Measurements from ENCODE around the gene ECD. TPM values are rescaled to one million over a fixed set of nuclear protein-coding genes. Genes with fewer than 3 reads are reported as not detected.

Gene ECD
- polyA plus RNA-seq, 1 donor from 2014 or later = 30.0 TPM

- no peaks in the 10 kb centered on the region for H3K9me2 ChIP-seq (ENCODE audit: insufficient read depth, low read length)
- no peaks in the 10 kb centered on the region for H3K9me3 ChIP-seq (ENCODE audit: low read length)
- H3K79me2 ChIP-seq (replicated peaks; ENCODE audit: insufficient read depth, low read length) = peaks cover 3% of the 10 kb centered on the region
- TF ChIP-seq EZH2 (IDR thresholded peaks at IDR 0.05; ENCODE audit: borderline replicate concordance, insufficient read depth, low read length, poor library complexity, severe bottlenecking) = no peak
- no peak for TF ChIP-seq POLR2AphosphoS5 (IDR thresholded peaks at IDR 0.05)
- no peak for TF ChIP-seq EP300 (conservative IDR thresholded peaks at IDR 0.05; ENCODE audit: poor library complexity, severe bottlenecking)
- TF ChIP-seq CTCF (IDR thresholded peaks at IDR 0.05; ENCODE audit: poor library complexity, severe bottlenecking) = no peak
- no peak for TF ChIP-seq REST (IDR thresholded peaks at IDR 0.05; ENCODE audit: borderline replicate concordance)
- TF ChIP-seq MXI1 (conservative IDR thresholded peaks at IDR 0.05; ENCODE audit: poor library complexity, severe bottlenecking) = no peak
- no peak for TF ChIP-seq TAF1 (IDR thresholded peaks at IDR 0.05; ENCODE audit: low read depth)
- TF ChIP-seq RAD21 (conservative IDR thresholded peaks at IDR 0.05) = no peak
- no peak overlapping the region for H2AFZ ChIP-seq (ENCODE audit: low read depth, low read length)
- H3K27me3 ChIP-seq (ENCODE audit: insufficient read depth, low read depth, low read length) = no peaks in the 10 kb centered on the region
- no peak overlapping the region for H3K4me2 ChIP-seq (ENCODE audit: low read length)
- H3F3A ChIP-seq (ENCODE audit: insufficient read depth, low read length, poor library complexity, severe bottlenecking) = no peaks in the 10 kb centered on the region
- no peaks in the 10 kb centered on the region for H4K20me1 ChIP-seq (ENCODE audit: insufficient read depth)
- no peak overlapping the region for H3K4me3 ChIP-seq (ENCODE audit: low read length)
- H3K27ac ChIP-seq (ENCODE audit: low read length) = no peak overlapping the region
- no peak overlapping the region for H3K9ac ChIP-seq (ENCODE audit: low read length)
- H3K36me3 ChIP-seq (ENCODE audit: insufficient read depth, low read length) = no peaks in the 10 kb centered on the region
These were observed 43.5 kb upstream of the ECD start for GRCh38 chr10:73211106-73211811.

GRCh38 chr10:73210395-73211105, 42.7 kb upstream of the ECD start:
- TF ChIP-seq REST (IDR thresholded peaks at IDR 0.05; ENCODE audit: borderline replicate concordance) (no peak), SMC3 (conservative IDR thresholded peaks at IDR 0.05; ENCODE audit: poor library complexity) (no peak), MXI1 (conservative IDR thresholded peaks at IDR 0.05; ENCODE audit: poor library complexity, severe bottlenecking) (no peak), POLR2AphosphoS5 (IDR thresholded peaks at IDR 0.05) (no peak), EP300 (conservative IDR thresholded peaks at IDR 0.05; ENCODE audit: poor library complexity, severe bottlenecking) (no peak), EZH2 (IDR thresholded peaks at IDR 0.05; ENCODE audit: borderline replicate concordance, insufficient read depth, low read length, poor library complexity, severe bottlenecking) (no peak), TAF1 (IDR thresholded peaks at IDR 0.05; ENCODE audit: low read depth) (no peak), RAD21 (conservative IDR thresholded peaks at IDR 0.05) (no peak), CTCF (IDR thresholded peaks at IDR 0.05; ENCODE audit: poor library complexity, severe bottlenecking) (no peak)
- Histone ChIP-seq H3K4me3 (ENCODE audit: low read length) (no peak overlapping the region), H4K20me1 (ENCODE audit: insufficient read depth) (no peaks in the 10 kb centered on the region), H3K9me2 (ENCODE audit: insufficient read depth, low read length) (no peaks in the 10 kb centered on the region), H2AFZ (ENCODE audit: low read depth, low read length) (no peak overlapping the region), H3K9me3 (ENCODE audit: low read length) (no peaks in the 10 kb centered on the region), H3K36me3 (ENCODE audit: insufficient read depth, low read length) (no peaks in the 10 kb centered on the region), H3K4me2 (ENCODE audit: low read length) (no peak overlapping the region), H3K79me2 (replicated peaks; ENCODE audit: insufficient read depth, low read length) (no peaks in the 10 kb centered on the region), H3F3A (ENCODE audit: insufficient read depth, low read length, poor library complexity, severe bottlenecking) (no peaks in the 10 kb centered on the region), H3K27me3 (ENCODE audit: insufficient read depth, low read depth, low read length) (no peaks in the 10 kb centered on the region), H3K27ac (ENCODE audit: low read length) (no peak overlapping the region), H3K9ac (ENCODE audit: low read length) (no peak overlapping the region)
